GM18951 (cell line): Measurements from ENCODE around the gene WDR37.
"Not testable (repeated sequence)": the region's sequence is repeated elsewhere in the genome, so short reads cannot be mapped to it uniquely, and the experiment has no call there.

Source experiments
- POLR2A ChIP-seq: IDR thresholded peaks from 4 replicates; pipeline ENCODE4 v1.6.1; 2011; ENCODE audit warnings: mild to moderate bottlenecking; ENCODE audit not compliant: insufficient read length, insufficient read depth; ENCODE audit errors: extremely low read depth
- in situ Hi-C: fragments of 300-500 bp; cut with MboI; formaldehyde crosslinking; loops from one replicate; pipeline ENCODE4 v1.12.0; 2022; ENCODE audit warnings: low sequenced_read_pairs, mixed read lengths, inconsistent platforms; ENCODE audit not compliant: unreplicated experiment

The WDR37 gene

GRCh38 chr10:1056326-1057105 lies at the start of gene WDR37:
TSS of gene WDR37 (plus strand) at chr10:1056385. CDS start at chr10:1072156, 15,771 bp downstream.
- in situ Hi-C loops: no loop called here
- peak; percentile 77 for TF ChIP-seq POLR2A

- no peak for TF ChIP-seq POLR2A
- in situ Hi-C loops: no loop called here
These were observed 49.6 kb upstream of the WDR37 start for GRCh38 chr10:1006573-1006972.

- in situ Hi-C loops: no loop called here
- no peak for TF ChIP-seq POLR2A
These were observed 48.6 kb upstream of the WDR37 start for GRCh38 chr10:1007583-1007982.

- in situ Hi-C loops: no loop called here
- no peak for TF ChIP-seq POLR2A
These were observed 47.1 kb upstream of the WDR37 start for GRCh38 chr10:1009071-1009494.

GRCh38 chr10:1009947-1010346 lies 46.2 kb upstream of the WDR37 start:
- in situ Hi-C loops: not testable (repeated sequence)

GRCh38 chr10:1010703-1011102 lies 45.5 kb upstream of the WDR37 start:
- in situ Hi-C loops: no loop called here
- TF ChIP-seq POLR2A: no peak

GRCh38 chr10:1011696-1012095 lies 44.5 kb upstream of the WDR37 start:
- TF ChIP-seq POLR2A: no peak
- in situ Hi-C loops: no loop called here

GRCh38 chr10:1015688-1016087 lies 40.5 kb upstream of the WDR37 start:
- in situ Hi-C loops: no loop called here
- TF ChIP-seq POLR2A: no peak

GRCh38 chr10:1019362-1019761 lies 36.8 kb upstream of the WDR37 start:
- in situ Hi-C loops: no loop called here
- TF ChIP-seq POLR2A: no peak

GRCh38 chr10:1020460-1020859 lies 35.7 kb upstream of the WDR37 start:
- no peak for TF ChIP-seq POLR2A
- in situ Hi-C loops: no loop called here

- TF ChIP-seq POLR2A: peak; percentile 19
- in situ Hi-C loops: no loop called here
These were observed 35.2 kb upstream of the WDR37 start for GRCh38 chr10:1020958-1021357.

GRCh38 chr10:1022413-1022812 lies 33.8 kb upstream of the WDR37 start:
- in situ Hi-C loops: no loop called here
- TF ChIP-seq POLR2A: no peak

GRCh38 chr10:1024103-1024502 lies 32.1 kb upstream of the WDR37 start:
- in situ Hi-C loops: no loop called here
- TF ChIP-seq POLR2A: no peak

- TF ChIP-seq POLR2A: no peak
- in situ Hi-C loops: no loop called here
These were observed 30.5 kb upstream of the WDR37 start, which contains the start of gene IDI2 for GRCh38 chr10:1025683-1026082. TSS of gene IDI2 (minus strand) at chr10:1025859. CDS start at chr10:1024723, 1,136 bp downstream.
